GM13977 (cell line): ENCODE results near the gene LAMB4.

ENCODE experiments used
- DNase-seq: peaks from one replicate; pipeline ENCODE4 v3.0.0; 2012; ENCODE audit warnings: low spot score
- CTCF ChIP-seq: IDR thresholded peaks from 2 replicates; pipeline ENCODE4 v1.5.1; 2012; ENCODE audit warnings: mild to moderate bottlenecking, control low read depth; ENCODE audit not compliant: insufficient read depth; ENCODE audit errors: extremely low read depth, missing control alignments
- in situ Hi-C: fragments of 300-500 bp; cut with MboI; formaldehyde crosslinking; loops from one replicate; pipeline ENCODE4 v1.12.0; 2022; ENCODE audit warnings: low sequenced_read_pairs, low pct_unique_long_range_greater_than_20kb, mixed read lengths, inconsistent platforms; ENCODE audit not compliant: unreplicated experiment

Gene LAMB4

GRCh38 chr7:108129018-108129965 lies 869 bp downstream of the LAMB4 start:
- DNase-seq, result no peak
- TF ChIP-seq CTCF, result no peak
- in situ Hi-C loops, result no loop called here

GRCh38 chr7:108128514-108128913 lies 1.6 kb downstream of the LAMB4 start:
- in situ Hi-C loops, result no loop called here
- no peak for TF ChIP-seq CTCF
- DNase-seq, result no peak

GRCh38 chr7:108127461-108127860 lies 2.7 kb downstream of the LAMB4 start:
- DNase-seq, result no peak
- in situ Hi-C loops, result no loop called here
- TF ChIP-seq CTCF, result no peak

- DNase-seq, result no peak
- TF ChIP-seq CTCF, result no peak
- in situ Hi-C loops, result no loop called here
These were observed 5.3 kb downstream of the LAMB4 start for GRCh38 chr7:108124820-108125219.

- in situ Hi-C loops, result no loop called here
- no peak for DNase-seq
- TF ChIP-seq CTCF, result no peak
These were observed 8.0 kb downstream of the LAMB4 start for GRCh38 chr7:108122181-108122580.

- TF ChIP-seq CTCF, result no peak
- in situ Hi-C loops, result no loop called here
- DNase-seq, result no peak
These were observed 9.2 kb downstream of the LAMB4 start for GRCh38 chr7:108120933-108121332.
